GM19239 (cell line): ENCODE measurements around the gene COL18A1.
"Not testable (repeated sequence)": the region's sequence is repeated elsewhere in the genome, so short reads cannot be mapped to it uniquely, and the experiment has no call there.

Source experiments
- DNase-seq: peaks from one replicate; pipeline ENCODE4 v3.0.0; 2011; ENCODE audit warnings: low spot score; ENCODE audit not compliant: insufficient read length
- FAIRE-seq: peaks from 2 replicates; lab custom pipeline; 2011; peaks lifted over from hg19 to GRCh38; lab: Jason Lieb, UNC

COL18A1 gene

GRCh38 chr21:45435405-45435981 lies 30.5 kb downstream of the COL18A1 start:
- no peak for FAIRE-seq
- no peak for DNase-seq

DNA sequence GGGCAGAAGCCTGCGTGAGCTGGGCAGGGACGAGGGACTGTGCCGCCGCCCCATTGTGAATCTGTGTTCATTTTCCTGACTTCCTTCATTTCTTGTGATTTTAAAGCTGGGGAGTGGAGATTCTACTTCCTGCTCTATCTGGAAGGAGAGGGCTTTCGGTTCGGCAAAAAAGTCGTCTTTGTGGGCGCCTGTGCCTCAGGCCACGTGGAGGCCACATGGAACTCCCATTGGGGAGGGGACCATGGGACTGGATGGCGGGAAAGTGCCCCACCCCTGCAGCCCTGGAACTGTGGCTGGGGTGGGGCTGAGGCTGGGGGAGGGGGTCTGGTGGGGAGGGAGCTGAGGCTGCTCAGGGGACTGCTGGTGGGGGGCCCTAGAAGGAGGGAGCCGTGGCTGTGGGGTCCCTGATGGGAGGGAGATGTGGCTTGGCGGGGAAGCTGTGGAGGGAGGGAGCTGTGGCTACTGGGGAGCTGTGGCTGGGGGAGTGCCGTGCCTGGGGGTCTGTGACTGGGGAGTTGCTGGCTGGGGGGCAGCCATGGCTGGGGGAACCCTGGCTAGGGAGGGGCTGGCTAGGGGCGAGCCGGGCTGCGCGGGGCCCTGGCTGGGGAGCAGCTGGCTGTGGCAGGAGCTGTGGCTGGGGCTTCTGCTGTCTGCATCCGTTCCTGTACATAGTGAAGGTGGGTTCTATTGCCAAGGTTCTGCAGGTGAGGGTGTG lies 31.5 kb downstream of the COL18A1 start:
- FAIRE-seq, result no peak

GRCh38 chr21:45437844-45438243 lies 32.9 kb downstream of the COL18A1 start:
- FAIRE-seq, DNase-seq: not testable (repeated sequence)

More for the DNA sequence above, 31.5 kb downstream of the COL18A1 start:
- DNase-seq, result no peak

GRCh38 chr21:45438391-45439145 lies 33.6 kb downstream of the COL18A1 start:
- FAIRE-seq, result no peak
- DNase-seq, result no peak

DNA sequence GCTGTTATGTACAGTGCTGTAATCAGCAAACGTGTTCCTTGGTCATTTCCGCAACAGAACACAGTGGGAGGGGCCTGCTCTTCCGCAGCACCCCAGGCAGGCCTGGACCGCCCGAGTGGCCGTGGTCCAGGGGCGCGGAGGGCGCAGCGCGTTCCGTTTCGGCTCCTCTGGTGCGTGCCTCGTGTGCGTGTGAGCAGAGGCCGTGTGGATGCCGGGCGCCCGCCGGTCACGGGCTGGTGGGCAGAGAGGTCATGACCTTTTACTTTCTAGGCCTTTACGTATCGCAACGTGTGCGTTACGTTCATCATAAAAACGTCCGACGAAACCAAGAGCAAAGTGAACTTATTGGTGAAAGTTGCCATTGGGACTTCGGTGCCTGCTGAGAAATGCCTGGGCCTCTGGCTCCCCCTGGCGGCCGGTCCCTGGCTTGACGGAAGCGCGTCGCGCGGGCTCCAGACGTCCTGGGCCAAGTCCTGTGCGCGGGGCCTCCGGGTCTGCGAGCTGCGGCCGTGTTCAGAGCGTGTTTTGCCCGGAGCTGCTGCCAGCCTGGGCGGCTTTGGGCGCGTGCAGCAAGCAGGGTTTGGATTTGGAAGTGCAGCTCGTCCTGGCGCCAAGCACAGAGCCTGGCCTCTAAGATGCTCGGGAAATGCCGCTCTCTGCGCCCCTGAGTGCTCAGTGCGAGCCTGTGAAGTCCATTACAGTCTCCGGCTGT lies 34.4 kb downstream of the COL18A1 start:
- FAIRE-seq, result peak; percentile 82

DNA sequence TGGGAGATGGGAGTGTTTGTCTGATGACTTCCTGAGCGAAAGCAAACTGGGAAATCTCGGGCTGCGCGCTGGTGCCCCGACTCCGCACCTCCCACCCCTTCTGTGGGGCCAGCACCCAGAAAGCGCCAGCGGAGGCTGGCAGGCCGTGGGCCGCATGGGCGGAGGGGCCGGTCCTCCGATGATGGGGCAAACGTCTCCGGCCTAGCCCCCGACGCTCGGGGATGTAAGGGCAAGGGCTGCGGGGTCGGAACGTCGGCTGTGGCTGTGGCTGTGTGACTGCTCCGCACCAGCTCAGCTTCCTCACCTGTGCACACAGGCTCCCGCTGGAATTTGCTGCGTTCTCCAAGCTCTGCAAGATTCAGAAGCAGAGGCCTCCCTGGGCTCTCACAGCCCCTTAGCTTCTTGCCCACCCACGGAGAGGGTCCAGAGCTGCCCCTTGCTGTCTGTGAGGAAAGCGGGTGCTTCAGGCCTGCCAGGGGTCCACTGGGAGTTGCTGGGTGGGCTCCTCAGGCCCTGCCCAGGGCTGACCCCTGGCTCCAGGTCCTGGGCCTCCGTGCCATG lies 35.0 kb downstream of the COL18A1 start:
- FAIRE-seq (no peak), DNase-seq (no peak)

More for the DNA sequence above, 34.4 kb downstream of the COL18A1 start:
- peak; percentile 99 for DNase-seq

DNA sequence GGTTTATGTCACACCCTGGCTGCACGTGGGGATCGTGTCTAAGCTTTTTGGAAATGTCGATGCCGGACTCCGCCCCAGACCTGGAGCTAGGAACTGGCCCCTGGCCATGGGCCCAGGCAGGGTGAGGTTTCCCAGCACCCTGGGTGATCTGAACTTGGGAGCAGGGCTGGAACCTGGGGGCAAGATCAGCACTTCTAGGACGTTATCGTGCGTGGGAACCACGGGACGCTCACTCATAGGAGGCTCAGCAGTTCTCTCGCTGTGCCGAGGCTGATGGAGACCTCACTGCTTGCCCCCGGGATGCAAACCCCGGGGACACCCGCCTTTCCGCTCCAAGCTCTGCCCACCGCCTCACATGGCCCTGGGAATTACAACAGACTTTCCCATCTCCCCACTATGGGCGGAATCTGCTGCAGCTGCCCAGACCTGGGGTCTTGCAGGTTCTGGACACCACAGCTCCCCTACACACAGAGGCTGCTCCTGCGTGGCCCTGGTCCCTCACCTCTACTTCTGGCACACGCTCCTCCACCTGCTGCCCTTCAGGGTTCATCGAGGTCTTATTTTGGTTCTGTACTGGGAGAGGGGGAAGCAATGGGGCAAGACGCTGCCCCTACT lies 35.9 kb downstream of the COL18A1 start:
- FAIRE-seq, result no peak
- DNase-seq, result no peak

- DNase-seq (no peak), FAIRE-seq (no peak)
Observed at GRCh38 chr21:45441431-45442255, 36.7 kb downstream of the COL18A1 start.

- DNase-seq, result no peak
- FAIRE-seq, result no peak
Observed at GRCh38 chr21:45442276-45442675, 37.3 kb downstream of the COL18A1 start.

DNA sequence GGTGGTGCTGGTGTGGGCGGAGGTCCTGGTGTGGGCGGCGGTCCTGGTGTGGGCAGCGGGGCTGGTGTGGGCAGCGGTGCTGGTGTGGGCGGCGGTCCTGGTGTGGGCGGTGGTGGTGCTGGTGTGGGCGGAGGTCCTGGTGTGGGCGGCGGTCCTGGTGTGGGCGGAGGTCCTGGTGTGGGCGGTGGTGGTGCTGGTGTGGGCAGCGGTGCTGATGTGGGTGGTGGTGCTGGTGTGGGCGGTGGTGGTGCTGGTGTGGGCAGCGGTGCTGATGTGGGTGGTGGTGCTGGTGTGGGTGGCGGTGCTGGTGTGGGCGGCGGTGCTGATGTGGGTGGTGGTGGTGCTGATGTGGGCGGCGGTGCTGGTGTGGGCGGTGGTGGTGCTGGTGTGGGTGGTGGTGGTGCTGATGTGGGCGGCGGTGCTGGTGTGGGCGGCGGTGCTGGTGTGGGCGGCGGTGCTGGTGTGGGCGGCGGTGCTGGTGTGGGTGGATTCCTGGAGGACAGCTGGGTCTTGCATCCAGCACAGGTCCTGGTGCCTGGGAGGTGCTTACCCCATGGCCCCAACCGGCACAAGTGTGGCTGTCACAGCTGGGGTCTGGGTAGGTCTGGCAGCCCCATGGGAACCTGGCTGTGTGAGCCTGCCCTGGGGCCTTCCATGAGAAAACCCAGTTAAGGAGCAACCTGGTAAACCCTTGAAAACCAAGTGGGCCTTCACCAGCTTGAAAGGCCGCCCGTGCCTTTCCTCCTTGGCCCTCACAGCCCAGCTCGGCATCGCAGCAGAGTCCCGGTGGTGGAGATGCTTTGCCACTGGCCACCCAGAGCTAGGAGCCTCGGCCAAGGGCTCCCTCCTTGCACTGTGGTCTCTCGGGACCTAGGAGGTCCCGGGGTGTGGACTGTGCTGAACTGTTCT lies 38.0 kb downstream of the COL18A1 start:
- not testable (repeated sequence) for DNase-seq, FAIRE-seq

DNA sequence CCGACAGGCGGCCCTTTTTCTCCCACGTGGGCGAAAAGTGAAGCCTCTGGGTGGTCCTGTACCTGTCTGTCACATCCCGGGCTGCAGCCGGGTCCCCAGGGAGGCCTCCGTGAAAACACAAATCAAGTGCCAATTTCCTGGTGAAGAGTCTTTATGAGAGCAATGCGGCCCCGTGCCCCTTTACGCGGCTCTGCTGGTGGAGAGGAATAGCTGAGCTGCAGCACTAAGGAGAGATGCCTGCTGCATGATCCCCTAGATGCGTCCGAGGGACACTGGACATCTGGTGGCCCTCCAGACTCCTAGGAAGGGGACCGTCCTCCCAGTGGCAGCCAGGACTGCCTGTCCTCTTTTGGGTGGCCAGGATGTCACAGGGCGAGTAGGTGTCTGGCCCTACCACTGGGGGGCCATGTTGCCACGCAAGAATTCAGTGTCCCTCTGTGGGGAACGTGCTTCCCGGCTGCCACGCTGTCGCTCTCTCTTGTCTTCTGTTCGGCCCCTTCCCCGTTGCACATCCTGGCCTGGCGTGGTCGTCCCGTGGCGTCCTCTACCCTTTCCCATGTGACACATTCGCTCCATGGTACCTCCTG lies 38.7 kb downstream of the COL18A1 start:
- FAIRE-seq (no peak), DNase-seq (no peak)

DNA sequence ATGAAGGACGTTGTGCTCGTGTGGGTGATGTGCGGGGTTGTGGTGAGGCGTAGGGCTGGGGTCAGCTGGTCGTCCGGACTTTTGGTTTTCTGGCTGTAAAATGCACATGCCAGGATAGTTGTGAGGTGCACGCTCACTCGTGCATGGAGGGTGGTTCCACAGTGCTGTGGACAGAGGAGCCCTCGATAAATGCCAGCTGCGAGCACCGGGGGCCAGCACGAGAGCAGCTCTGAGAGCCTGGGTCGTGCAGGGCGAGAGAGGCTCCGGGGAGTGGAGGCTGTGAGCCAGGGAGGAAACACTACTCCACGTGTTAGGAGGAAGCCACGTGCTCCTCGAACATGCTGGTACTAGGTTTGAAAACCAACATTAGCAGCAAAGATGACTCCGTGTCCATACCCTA lies 39.4 kb downstream of the COL18A1 start:
- no peak for FAIRE-seq
- DNase-seq, result no peak

- DNase-seq (no peak), FAIRE-seq (no peak)
Observed at GRCh38 chr21:45445369-45445768, 40.4 kb downstream of the COL18A1 start.

GRCh38 chr21:45447821-45448220 lies 42.9 kb downstream of the COL18A1 start:
- no peak for FAIRE-seq
- no peak for DNase-seq

DNA sequence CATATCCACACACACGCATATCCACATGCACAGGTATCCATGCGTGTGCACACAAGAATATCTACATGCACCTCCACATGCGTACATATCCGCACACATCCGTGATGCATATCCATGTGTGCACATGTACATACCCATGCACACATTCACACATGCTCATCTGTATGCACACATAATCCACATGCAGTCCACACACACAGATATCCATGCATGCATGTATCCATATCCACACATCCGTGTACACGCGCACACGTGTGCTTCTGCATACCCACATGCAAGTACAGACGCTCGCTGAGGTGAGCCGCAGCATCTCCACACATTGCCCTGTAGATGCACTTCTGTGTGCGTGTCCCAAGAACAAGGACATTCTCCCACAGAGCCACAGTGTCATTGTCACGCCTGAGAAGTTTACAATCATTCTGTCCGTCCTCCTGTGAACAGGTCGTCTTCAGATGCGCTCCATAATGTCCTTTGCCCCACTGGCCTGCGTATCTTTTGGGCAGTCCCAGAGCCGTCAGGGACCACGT lies 43.4 kb downstream of the COL18A1 start:
- DNase-seq (no peak), FAIRE-seq (no peak)

GRCh38 chr21:45448810-45449657 lies 44.1 kb downstream of the COL18A1 start:
- no peak for FAIRE-seq
- no peak for DNase-seq
